ENCODE data around the gene MEF2B. TPM values are rescaled to one million over a fixed set of nuclear protein-coding genes. Genes with fewer than 3 reads are reported as not detected.

The MEF2B gene
- total and polyA plus RNA-seq, 10 of the 15 experiments (the other 5 are each of a cell fraction or from before 2014, with no cell fraction given), result 0.09 to 33.0 (median 8.9) TPM

DNA sequence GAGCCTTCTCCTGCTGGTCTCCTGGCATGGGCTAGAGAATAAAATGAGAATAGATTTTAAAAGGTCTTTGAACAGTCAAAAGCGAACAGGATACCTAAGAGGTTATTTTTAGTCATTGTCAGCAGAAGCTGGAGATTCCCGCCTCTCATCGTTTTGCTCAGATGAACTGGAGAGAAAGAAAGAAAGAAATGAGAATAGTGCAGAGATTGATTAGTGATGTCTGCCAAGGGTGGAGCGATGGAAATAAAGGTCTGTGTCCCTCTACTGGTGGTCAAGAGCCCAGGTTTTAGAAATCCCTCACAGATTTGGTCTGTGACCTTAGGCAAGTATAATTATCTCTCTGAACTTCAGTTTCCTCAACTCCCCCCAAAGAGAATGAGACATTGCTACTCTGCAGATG is 47.0 kb upstream of the MEF2B start:
- 3% methylated on average over 4 of the region's 4 CpGs for WGBS (ENCODE audit: insufficient coverage, insufficient replicate concordance, low lambda C conversion rate, missing lambda C conversion rate)
- RAD21 ChIA-PET (ENCODE audit: unreplicated experiment), result interaction anchor here (1.6 kb wide), 1 partner anchor 14 kb away, joined by 4 read pairs; the partner anchor contains the start of gene NR2C2AP
- DNase-seq (ENCODE audit: low read depth, low spot score) (no peak), ATAC-seq (peak; percentile 44), FAIRE-seq (no peak)
- Histone ChIP-seq H4K20me1 (ENCODE audit: control insufficient read depth, insufficient read depth) (no peaks in the 10 kb centered on the region), H3K4me2 (ENCODE audit: control insufficient read depth, insufficient read depth) (no peak overlapping the region), H3K27ac (ENCODE audit: control insufficient read depth, insufficient read depth) (no peak overlapping the region), H3K9me3 (replicated peaks; ENCODE audit: control insufficient read depth, insufficient read depth, low read length) (0 out of 3 replicates have a peak, but pooled peaks cover 2% of the 10 kb centered on the region), H3K9ac (ENCODE audit: control insufficient read depth, insufficient read depth, low read length) (no peak overlapping the region), H3K27me3 (replicated peaks in 1 of 2; ENCODE audit: control insufficient read depth in 2 of 2, insufficient read depth in 2 of 2, low read length in 1 of 2) (no peaks in the 10 kb centered on the region), H2AFZ (ENCODE audit: control insufficient read depth, low read depth, low read length) (no peak overlapping the region), H3K4me1 (ENCODE audit: control insufficient read depth, insufficient read depth, low read length) (peaks cover 10% of the 10 kb centered on the region; the same call in 1 of the 2 replicates), H3K4me3 (no peak overlapping the region), H3K79me2 (ENCODE audit: control insufficient read depth, insufficient read depth, low read length) (no peaks in the 10 kb centered on the region), H3K36me3 (ENCODE audit: control insufficient read depth in 2 of 2, insufficient read depth in 2 of 2, low read length in 1 of 2) (no peaks in the 10 kb centered on the region)
- TF ChIP-seq, protein P1, sequence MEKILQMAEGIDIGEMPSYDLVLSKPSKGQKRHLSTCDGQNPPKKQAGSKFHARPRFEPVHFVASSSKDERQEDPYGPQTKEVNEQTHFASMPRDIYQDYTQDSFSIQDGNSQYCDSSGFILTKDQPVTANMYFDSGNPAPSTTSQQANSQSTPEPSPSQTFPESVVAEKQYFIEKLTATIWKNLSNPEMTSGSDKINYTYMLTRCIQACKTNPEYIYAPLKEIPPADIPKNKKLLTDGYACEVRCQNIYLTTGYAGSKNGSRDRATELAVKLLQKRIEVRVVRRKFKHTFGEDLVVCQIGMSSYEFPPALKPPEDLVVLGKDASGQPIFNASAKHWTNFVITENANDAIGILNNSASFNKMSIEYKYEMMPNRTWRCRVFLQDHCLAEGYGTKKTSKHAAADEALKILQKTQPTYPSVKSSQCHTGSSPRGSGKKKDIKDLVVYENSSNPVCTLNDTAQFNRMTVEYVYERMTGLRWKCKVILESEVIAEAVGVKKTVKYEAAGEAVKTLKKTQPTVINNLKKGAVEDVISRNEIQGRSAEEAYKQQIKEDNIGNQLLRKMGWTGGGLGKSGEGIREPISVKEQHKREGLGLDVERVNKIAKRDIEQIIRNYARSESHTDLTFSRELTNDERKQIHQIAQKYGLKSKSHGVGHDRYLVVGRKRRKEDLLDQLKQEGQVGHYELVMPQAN (conservative IDR thresholded peaks at IDR 0.05), result no peak
- no peak for TF ChIP-seq SUZ12 (IDR thresholded peaks at IDR 0.05; ENCODE audit: unreplicated experiment)
- no peak for TF ChIP-seq PAX5 (IDR thresholded peaks at IDR 0.05; ENCODE audit: borderline replicate concordance, low read depth, low read length)
- TF ChIP-seq SRF (IDR thresholded peaks at IDR 0.05; ENCODE audit: low read depth in 2 of 2, low read length in 2 of 2), result peak in 1 of 2 experiments; percentile 88; a peak in 2 of 4 replicates
- TF ChIP-seq, protein P2, sequence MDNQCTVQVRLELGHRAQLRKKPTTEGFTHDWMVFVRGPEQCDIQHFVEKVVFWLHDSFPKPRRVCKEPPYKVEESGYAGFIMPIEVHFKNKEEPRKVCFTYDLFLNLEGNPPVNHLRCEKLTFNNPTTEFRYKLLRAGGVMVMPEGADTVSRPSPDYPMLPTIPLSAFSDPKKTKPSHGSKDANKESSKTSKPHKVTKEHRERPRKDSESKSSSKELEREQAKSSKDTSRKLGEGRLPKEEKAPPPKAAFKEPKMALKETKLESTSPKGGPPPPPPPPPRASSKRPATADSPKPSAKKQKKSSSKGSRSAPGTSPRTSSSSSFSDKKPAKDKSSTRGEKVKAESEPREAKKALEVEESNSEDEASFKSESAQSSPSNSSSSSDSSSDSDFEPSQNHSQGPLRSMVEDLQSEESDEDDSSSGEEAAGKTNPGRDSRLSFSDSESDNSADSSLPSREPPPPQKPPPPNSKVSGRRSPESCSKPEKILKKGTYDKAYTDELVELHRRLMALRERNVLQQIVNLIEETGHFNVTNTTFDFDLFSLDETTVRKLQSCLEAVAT (IDR thresholded peaks at IDR 0.05), result peak; percentile 95
- no peak for TF ChIP-seq NFIC (IDR thresholded peaks at IDR 0.05; ENCODE audit: low read depth, low read length)
- TF ChIP-seq SREBF1 (IDR thresholded peaks at IDR 0.05; ENCODE audit: low read length), result no peak
- TF ChIP-seq ATF7 (IDR thresholded peaks at IDR 0.05; ENCODE audit: low read depth), result no peak
- TF ChIP-seq, protein P3, sequence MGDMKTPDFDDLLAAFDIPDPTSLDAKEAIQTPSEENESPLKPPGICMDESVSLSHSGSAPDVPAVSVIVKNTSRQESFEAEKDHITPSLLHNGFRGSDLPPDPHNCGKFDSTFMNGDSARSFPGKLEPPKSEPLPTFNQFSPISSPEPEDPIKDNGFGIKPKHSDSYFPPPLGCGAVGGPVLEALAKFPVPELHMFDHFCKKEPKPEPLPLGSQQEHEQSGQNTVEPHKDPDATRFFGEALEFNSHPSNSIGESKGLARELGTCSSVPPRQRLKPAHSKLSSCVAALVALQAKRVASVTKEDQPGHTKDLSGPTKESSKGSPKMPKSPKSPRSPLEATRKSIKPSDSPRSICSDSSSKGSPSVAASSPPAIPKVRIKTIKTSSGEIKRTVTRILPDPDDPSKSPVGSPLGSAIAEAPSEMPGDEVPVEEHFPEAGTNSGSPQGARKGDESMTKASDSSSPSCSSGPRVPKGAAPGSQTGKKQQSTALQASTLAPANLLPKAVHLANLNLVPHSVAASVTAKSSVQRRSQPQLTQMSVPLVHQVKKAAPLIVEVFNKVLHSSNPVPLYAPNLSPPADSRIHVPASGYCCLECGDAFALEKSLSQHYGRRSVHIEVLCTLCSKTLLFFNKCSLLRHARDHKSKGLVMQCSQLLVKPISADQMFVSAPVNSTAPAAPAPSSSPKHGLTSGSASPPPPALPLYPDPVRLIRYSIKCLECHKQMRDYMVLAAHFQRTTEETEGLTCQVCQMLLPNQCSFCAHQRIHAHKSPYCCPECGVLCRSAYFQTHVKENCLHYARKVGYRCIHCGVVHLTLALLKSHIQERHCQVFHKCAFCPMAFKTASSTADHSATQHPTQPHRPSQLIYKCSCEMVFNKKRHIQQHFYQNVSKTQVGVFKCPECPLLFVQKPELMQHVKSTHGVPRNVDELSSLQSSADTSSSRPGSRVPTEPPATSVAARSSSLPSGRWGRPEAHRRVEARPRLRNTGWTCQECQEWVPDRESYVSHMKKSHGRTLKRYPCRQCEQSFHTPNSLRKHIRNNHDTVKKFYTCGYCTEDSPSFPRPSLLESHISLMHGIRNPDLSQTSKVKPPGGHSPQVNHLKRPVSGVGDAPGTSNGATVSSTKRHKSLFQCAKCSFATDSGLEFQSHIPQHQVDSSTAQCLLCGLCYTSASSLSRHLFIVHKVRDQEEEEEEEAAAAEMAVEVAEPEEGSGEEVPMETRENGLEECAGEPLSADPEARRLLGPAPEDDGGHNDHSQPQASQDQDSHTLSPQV (IDR thresholded peaks at IDR 0.05), result no peak
- TF ChIP-seq MEF2A (IDR thresholded peaks at IDR 0.05; ENCODE audit: insufficient read depth, low read depth, low read length), result 0 out of 2 replicates have a peak, but pooled peaks have one; percentile 48
- TF ChIP-seq NR2C2 (IDR thresholded peaks at IDR 0.05; ENCODE audit: borderline replicate concordance, control insufficient read depth, insufficient read length, low read depth), result peak; percentile 36
- no peak for TF ChIP-seq FOS (IDR thresholded peaks at IDR 0.05; ENCODE audit: borderline replicate concordance, extremely low read depth, insufficient read length)
- 0 out of 2 replicates have a peak, but pooled peaks have one; percentile 34 for TF ChIP-seq CBX5 (IDR thresholded peaks at IDR 0.05; ENCODE audit: low read depth)
- CTCF ChIA-PET, result interaction anchor here (1.2 kb wide), 1 partner anchor 17 kb away, joined by 3 read pairs; no protein-coding TSS in a partner anchor
- BruUV-seq (replicated peaks), result no TSS peak
- POLR2A ChIA-PET, result no interaction called here
- in situ Hi-C loops (cut with MboI) (no loop called here), intact Hi-C loops (cut with micrococcal nuclease; ENCODE audit: unreplicated experiment) (no loop called here)
- SMC1A ChIA-PET (ENCODE audit: uncharacterized antibody, unreplicated experiment), result no interaction called here
